ENCODE measurements around the gene CD34.
A peak's percentile ranks its signal among the peaks of the same experiment; 100 is the strongest.

Gene CD34

GRCh38 chr1:207870306-207871031 lies 40.5 kb downstream of the CD34 start:
- TF ChIP-seq, protein P1, sequence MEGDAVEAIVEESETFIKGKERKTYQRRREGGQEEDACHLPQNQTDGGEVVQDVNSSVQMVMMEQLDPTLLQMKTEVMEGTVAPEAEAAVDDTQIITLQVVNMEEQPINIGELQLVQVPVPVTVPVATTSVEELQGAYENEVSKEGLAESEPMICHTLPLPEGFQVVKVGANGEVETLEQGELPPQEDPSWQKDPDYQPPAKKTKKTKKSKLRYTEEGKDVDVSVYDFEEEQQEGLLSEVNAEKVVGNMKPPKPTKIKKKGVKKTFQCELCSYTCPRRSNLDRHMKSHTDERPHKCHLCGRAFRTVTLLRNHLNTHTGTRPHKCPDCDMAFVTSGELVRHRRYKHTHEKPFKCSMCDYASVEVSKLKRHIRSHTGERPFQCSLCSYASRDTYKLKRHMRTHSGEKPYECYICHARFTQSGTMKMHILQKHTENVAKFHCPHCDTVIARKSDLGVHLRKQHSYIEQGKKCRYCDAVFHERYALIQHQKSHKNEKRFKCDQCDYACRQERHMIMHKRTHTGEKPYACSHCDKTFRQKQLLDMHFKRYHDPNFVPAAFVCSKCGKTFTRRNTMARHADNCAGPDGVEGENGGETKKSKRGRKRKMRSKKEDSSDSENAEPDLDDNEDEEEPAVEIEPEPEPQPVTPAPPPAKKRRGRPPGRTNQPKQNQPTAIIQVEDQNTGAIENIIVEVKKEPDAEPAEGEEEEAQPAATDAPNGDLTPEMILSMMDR (IDR thresholded peaks at IDR 0.05; ENCODE audit: control insufficient read depth, extremely low read depth, insufficient read depth), result no peak
- H3K4me3 ChIP-seq (ENCODE audit: low read depth, low read length), result no peak overlapping the region
- no peak for DNase-seq (ENCODE audit: low read depth)

DNA sequence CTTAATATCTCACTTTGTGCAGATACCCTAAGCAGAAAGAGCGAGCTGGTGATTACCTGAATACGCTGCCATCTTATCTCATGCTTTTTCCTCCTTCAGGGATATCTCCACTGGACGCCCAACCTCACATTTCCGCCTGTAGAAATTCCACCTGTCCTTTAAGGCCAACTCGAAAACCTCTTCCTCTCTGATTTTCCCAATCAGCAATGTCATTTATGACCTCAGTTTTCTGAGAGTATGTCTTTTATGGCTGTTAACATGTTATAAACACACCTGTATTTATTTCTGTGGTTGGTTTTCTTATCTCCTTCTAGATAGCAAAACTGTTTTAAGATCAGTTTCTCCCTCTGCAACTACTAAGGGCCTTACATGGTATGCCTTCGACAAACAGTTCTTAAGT lies 41.1 kb downstream of the CD34 start:
- H3K4me3 ChIP-seq (ENCODE audit: low read depth, low read length), result no peak overlapping the region
- DNase-seq (ENCODE audit: low read depth), result no peak
- TF ChIP-seq, protein P1 (IDR thresholded peaks at IDR 0.05; ENCODE audit: control insufficient read depth, extremely low read depth, insufficient read depth), result no peak

- TF ChIP-seq, protein P1 (IDR thresholded peaks at IDR 0.05; ENCODE audit: control insufficient read depth, extremely low read depth, insufficient read depth), result peak; percentile 97
- H3K4me3 ChIP-seq (ENCODE audit: low read depth, low read length), result peak overlapping the region; percentile 72
- no peak for DNase-seq (ENCODE audit: low read depth)
Measured at GRCh38 chr1:207868774-207869721, 41.9 kb downstream of the CD34 start.

- DNase-seq (ENCODE audit: low read depth), result peak; percentile 62
- TF ChIP-seq, protein P1 (IDR thresholded peaks at IDR 0.05; ENCODE audit: control insufficient read depth, extremely low read depth, insufficient read depth), result no peak
- H3K4me3 ChIP-seq (ENCODE audit: low read depth, low read length), result peak overlapping the region; percentile 72
Measured at GRCh38 chr1:207868251-207868773, 42.6 kb downstream of the CD34 start.

GRCh38 chr1:207867136-207868109 lies 43.5 kb downstream of the CD34 start:
- H3K4me3 ChIP-seq (ENCODE audit: low read depth, low read length), result peak overlapping the region; percentile 72
- peak; percentile 67 for DNase-seq (ENCODE audit: low read depth)
- TF ChIP-seq, protein P1 (IDR thresholded peaks at IDR 0.05; ENCODE audit: control insufficient read depth, extremely low read depth, insufficient read depth), result no peak

Measured in LNCaP clone FGC (cell line).